ENCODE data around the gene SGTB.

DNA sequence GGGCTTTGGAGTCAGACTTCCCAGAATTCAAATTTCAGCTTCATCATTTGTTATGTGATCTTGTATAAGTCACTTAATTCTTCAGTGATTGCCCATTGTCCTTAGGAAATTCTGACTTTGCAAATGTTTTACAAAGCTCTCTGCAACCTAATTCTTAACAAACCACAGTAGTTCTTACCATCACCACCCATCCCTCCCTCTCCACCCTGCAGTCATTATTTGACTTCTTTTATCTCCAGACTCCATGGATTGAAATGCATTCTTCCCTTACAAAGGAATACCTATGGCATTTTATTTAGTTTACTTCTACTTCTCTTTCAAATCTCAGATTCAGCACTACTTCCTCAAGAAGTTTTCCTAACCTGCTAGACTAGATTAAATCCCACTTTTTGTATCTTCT, 74.0 kb downstream of the SGTB start:
- no peak for TF ChIP-seq CTCF (IDR thresholded peaks at IDR 0.05)
- TF ChIP-seq POLR2A (IDR thresholded peaks at IDR 0.05), result no peak

All from body of pancreas (tissue), 4 donors.